Smooth muscle cell (in vitro differentiated cells): ENCODE results near the gene VAV2. TPM values are rescaled to one million over a fixed set of nuclear protein-coding genes. Genes with fewer than 3 reads are reported as not detected.

Experiments used
- DNase-seq: peaks from one replicate; lab custom pipeline; 2025; ENCODE audit not compliant: unreplicated experiment; lab: John Stamatoyannopoulos, UW
- H2AFZ ChIP-seq: fragments of 200-600 bp; sonication (generic); 2 replicates; pipeline ENCODE4 v1.6.0; 2016; ENCODE audit warnings: antibody characterized with exemption, low read depth, mild to moderate bottlenecking
- H3F3A ChIP-seq: fragments of 200-600 bp; sonication (generic); 2 replicates; pipeline ENCODE4 v1.6.0; 2017; ENCODE audit warnings: antibody characterized with exemption, low read depth
- H3K27ac ChIP-seq: fragments of 200-600 bp; sonication (generic); 2 replicates; pipeline ENCODE4 v1.5.1; 2016; ENCODE audit warnings: low read depth, mild to moderate bottlenecking
- H3K27me3 ChIP-seq: fragments of 200-600 bp; sonication (generic); 2 replicates; pipeline ENCODE4 v1.6.1; 2016; ENCODE audit warnings: low read depth, mild to moderate bottlenecking
- H3K36me3 ChIP-seq: fragments of 200-600 bp; sonication (generic); 2 replicates; pipeline ENCODE4 v1.5.1; 2016; ENCODE audit warnings: low read depth
- H3K4me1 ChIP-seq: fragments of 200-600 bp; sonication (generic); 2 replicates; pipeline ENCODE4 v1.5.1; 2016; ENCODE audit warnings: low read depth
- H3K4me2 ChIP-seq: fragments of 200-600 bp; sonication (generic); 2 replicates; pipeline ENCODE4 v1.6.0; 2016; ENCODE audit warnings: mild to moderate bottlenecking
- H3K4me3 ChIP-seq: fragments of 200-600 bp; sonication (generic); 2 replicates; pipeline ENCODE4 v1.5.1; 2016; ENCODE audit warnings: mild to moderate bottlenecking
- H3K79me2 ChIP-seq: fragments of 200-600 bp; sonication (generic); 2 replicates; pipeline ENCODE4 v1.6.0; 2016; ENCODE audit warnings: low read depth, mild to moderate bottlenecking
- H3K9ac ChIP-seq: fragments of 200-600 bp; sonication (generic); 2 replicates; pipeline ENCODE4 v1.6.0; 2016; ENCODE audit warnings: low read depth
- H3K9me3 ChIP-seq: fragments of 200-600 bp; sonication (generic); replicated peaks from 2 replicates; pipeline ENCODE4 v1.5.1; 2016; ENCODE audit warnings: low read depth
- H4K20me1 ChIP-seq: fragments of 200-600 bp; sonication (generic); 2 replicates; pipeline ENCODE4 v1.6.0; 2016; ENCODE audit warnings: low read depth
- WGBS: methylation state at CpG from one replicate; pipeline ENCODE4 v1.1.7; 2016; ENCODE audit warnings: low lambda C conversion rate; 5-methylcytosine and 5-hydroxymethylcytosine counted together
- polyA plus RNA-seq: library from polyadenylated mRNA; unstranded; fragments of >200 nt; fragmentation: Nextera tagmentation; extraction: Ambion mirVana; gene quantifications from 2 replicates; pipeline ENCODE4 v1.2.1, GENCODE V29; 2016
- total RNA-seq: library from RNA; depleted of rRNA; stranded (reverse); fragments of >200 nt; gene quantifications from 2 replicates; pipeline ENCODE4 v1.2.3, GENCODE V29; 2014
- TF ChIP-seq, protein P1 (sequence below): fragments of 200-600 bp; sonication (generic); IDR thresholded peaks from 2 replicates; pipeline ENCODE4 v1.5.1; 2017; ENCODE audit warnings: borderline replicate concordance, mild to moderate bottlenecking, antibody characterized with exemption; ENCODE audit not compliant: insufficient read depth, poor library complexity, severe bottlenecking

The VAV2 gene
- total and polyA plus RNA-seq, 2 experiments from 2014 or later = 26.2 to 35.3 TPM

DNA sequence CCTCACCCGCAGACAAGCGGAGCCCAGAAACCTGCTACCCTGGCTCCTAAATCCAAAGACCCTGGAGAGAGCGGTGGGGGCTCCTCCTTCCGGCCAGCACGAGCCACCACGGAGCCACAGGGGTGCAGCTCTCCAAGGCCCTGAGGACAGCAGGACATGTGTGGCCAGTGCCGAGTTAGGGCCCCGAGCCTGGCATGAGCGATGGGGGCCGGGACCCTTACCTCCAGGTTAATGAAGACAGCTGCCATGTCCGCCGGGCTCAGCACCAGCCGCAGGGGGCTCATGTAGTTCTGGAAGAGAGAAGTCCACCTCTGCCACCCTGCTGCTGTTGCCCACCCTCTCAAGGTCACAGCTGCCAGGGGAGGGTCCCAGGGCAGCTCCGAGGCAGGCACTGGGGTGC, 185.1 kb downstream of the VAV2 start:
- no peaks in the 10 kb centered on the region for H3K4me1 ChIP-seq
- no peak overlapping the region for H2AFZ ChIP-seq
- no peak for DNase-seq
- no peaks in the 10 kb centered on the region for H3K9me3 ChIP-seq
- peaks cover 83% of the 10 kb centered on the region for H4K20me1 ChIP-seq
- H3K9ac ChIP-seq = no peak overlapping the region
- TF ChIP-seq, protein P1, sequence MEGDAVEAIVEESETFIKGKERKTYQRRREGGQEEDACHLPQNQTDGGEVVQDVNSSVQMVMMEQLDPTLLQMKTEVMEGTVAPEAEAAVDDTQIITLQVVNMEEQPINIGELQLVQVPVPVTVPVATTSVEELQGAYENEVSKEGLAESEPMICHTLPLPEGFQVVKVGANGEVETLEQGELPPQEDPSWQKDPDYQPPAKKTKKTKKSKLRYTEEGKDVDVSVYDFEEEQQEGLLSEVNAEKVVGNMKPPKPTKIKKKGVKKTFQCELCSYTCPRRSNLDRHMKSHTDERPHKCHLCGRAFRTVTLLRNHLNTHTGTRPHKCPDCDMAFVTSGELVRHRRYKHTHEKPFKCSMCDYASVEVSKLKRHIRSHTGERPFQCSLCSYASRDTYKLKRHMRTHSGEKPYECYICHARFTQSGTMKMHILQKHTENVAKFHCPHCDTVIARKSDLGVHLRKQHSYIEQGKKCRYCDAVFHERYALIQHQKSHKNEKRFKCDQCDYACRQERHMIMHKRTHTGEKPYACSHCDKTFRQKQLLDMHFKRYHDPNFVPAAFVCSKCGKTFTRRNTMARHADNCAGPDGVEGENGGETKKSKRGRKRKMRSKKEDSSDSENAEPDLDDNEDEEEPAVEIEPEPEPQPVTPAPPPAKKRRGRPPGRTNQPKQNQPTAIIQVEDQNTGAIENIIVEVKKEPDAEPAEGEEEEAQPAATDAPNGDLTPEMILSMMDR = no peak
- WGBS = 98% methylated on average over 14 of the region's 14 CpGs
- no peak overlapping the region for H3K4me2 ChIP-seq
- no peaks in the 10 kb centered on the region for H3K27me3 ChIP-seq
- no peaks in the 10 kb centered on the region for H3F3A ChIP-seq
- no peaks in the 10 kb centered on the region for H3K36me3 ChIP-seq
- no peak overlapping the region for H3K4me3 ChIP-seq
- no peak overlapping the region for H3K27ac ChIP-seq
- H3K79me2 ChIP-seq = no peaks in the 10 kb centered on the region

- Histone ChIP-seq H3K36me3 (no peaks in the 10 kb centered on the region), H3K9ac (no peak overlapping the region), H3F3A (no peaks in the 10 kb centered on the region), H3K27ac (no peak overlapping the region), H3K27me3 (no peaks in the 10 kb centered on the region), H3K9me3 (no peaks in the 10 kb centered on the region), H3K79me2 (no peaks in the 10 kb centered on the region), H3K4me3 (no peak overlapping the region), H2AFZ (no peak overlapping the region), H3K4me1 (no peaks in the 10 kb centered on the region), H3K4me2 (no peak overlapping the region), H4K20me1 (peaks cover 83% of the 10 kb centered on the region)
- TF ChIP-seq, protein P1 = no peak
- no peak for DNase-seq
- WGBS = 96% methylated on average over 17 of the region's 17 CpGs
Observed at GRCh38 chr9:133806623-133807010, 185.5 kb downstream of the VAV2 start.

DNA sequence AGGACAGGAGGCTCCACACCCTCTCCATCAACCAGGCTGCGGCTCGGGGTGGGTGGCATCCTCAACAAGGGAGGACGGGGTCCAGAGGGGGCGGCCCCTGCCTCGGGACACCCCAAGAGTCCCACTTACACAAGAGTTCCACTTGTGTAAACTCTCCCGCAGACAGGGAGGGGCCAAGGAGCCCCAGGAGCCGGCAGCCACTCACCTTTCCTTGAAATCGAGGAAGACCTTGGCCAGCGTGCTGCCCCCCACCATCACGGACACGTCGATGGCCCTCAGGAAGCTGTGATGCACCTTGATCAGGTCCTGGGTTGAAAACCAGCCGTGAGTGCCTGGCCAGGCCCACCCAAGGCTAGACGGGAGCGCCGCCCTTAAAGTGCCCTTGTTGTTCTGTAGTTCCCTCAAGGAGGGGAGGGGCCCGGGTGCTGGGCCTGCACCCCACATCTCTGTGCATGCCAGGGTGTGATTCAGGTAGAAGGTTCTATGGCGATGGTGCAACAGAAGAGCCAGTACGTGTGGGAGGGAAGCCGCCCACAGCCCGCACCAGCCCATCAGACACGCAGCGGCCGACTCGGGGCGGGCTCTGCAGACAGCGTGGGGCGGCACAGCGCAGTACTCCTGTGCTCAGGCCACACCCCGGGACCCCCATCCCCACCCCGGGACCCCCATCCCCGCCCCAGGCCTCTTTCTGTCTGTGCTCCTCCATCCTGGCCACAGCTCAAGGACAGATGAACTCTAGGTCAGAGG, 186.1 kb downstream of the VAV2 start:
- Histone ChIP-seq H3K36me3 (no peaks in the 10 kb centered on the region), H3F3A (no peaks in the 10 kb centered on the region), H3K4me1 (no peaks in the 10 kb centered on the region), H3K79me2 (no peaks in the 10 kb centered on the region), H3K27me3 (no peaks in the 10 kb centered on the region), H4K20me1 (peaks cover 83% of the 10 kb centered on the region), H3K9me3 (no peaks in the 10 kb centered on the region), H3K9ac (no peak overlapping the region), H3K27ac (no peak overlapping the region), H2AFZ (no peak overlapping the region), H3K4me2 (no peak overlapping the region), H3K4me3 (no peak overlapping the region)
- no peak for DNase-seq
- 96% methylated on average over 27 of the region's 32 CpGs for WGBS
- TF ChIP-seq, protein P1 = no peak

- Histone ChIP-seq H3K4me3 (no peak overlapping the region), H3F3A (no peaks in the 10 kb centered on the region), H3K9ac (no peak overlapping the region), H3K9me3 (no peaks in the 10 kb centered on the region), H3K4me1 (no peaks in the 10 kb centered on the region), H3K27ac (no peak overlapping the region), H3K79me2 (no peaks in the 10 kb centered on the region), H3K4me2 (no peak overlapping the region), H3K36me3 (no peaks in the 10 kb centered on the region), H4K20me1 (peaks cover 82% of the 10 kb centered on the region), H3K27me3 (no peaks in the 10 kb centered on the region), H2AFZ (no peak overlapping the region)
- DNase-seq = no peak
- TF ChIP-seq, protein P1 = no peak
- WGBS = 94% methylated on average over 17 of the region's 17 CpGs
Observed at GRCh38 chr9:133804199-133804598, 187.9 kb downstream of the VAV2 start.
